ENCODE results near the gene FLNB.

FLNB gene

GRCh38 chr3:58135712-58136543, 127.7 kb downstream of the FLNB start:
- no peak for DNase-seq (ENCODE audit: low read depth in 2 of 2)

GRCh38 chr3:58137306-58137705, 129.1 kb downstream of the FLNB start:
- DNase-seq (ENCODE audit: low read depth in 2 of 2) = no peak

DNA sequence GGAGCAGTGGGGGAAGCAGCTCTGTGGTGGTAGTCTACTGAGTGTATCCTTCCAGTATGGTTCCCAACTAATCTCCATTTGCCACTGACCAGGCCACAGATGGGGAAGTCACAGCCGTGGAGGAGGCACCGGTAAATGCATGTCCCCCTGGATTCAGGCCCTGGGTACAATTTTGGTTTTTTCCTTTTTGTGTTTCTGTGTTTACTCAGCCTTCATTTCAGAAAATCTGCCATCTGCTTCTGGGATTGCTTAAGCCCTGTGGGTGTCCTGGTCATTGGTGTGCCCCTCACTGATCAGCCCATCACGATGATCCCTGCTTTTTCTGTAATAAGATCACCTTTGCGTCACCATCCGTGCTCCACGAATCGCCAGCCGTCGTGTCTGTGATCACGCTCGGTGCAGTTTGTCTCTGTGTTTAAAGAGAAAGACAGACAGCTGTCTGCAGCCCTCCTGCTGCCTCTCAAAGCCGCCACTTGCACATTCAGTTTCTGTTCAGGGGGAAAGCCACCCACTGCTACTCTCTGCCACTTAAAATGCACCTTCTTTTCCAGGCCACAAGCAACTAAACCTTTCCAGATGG, 133.6 kb downstream of the FLNB start:
- DNase-seq (ENCODE audit: low read depth in 2 of 2) = no peak

GRCh38 chr3:58143417-58144055, 135.3 kb downstream of the FLNB start:
- DNase-seq (ENCODE audit: low read depth in 2 of 2) = no peak

GRCh38 chr3:58144478-58145325, 136.5 kb downstream of the FLNB start:
- no peak for DNase-seq (ENCODE audit: low read depth in 2 of 2)

- DNase-seq (ENCODE audit: low read depth in 2 of 2) = no peak
Observed at GRCh38 chr3:58148049-58148448, 139.8 kb downstream of the FLNB start.

DNA sequence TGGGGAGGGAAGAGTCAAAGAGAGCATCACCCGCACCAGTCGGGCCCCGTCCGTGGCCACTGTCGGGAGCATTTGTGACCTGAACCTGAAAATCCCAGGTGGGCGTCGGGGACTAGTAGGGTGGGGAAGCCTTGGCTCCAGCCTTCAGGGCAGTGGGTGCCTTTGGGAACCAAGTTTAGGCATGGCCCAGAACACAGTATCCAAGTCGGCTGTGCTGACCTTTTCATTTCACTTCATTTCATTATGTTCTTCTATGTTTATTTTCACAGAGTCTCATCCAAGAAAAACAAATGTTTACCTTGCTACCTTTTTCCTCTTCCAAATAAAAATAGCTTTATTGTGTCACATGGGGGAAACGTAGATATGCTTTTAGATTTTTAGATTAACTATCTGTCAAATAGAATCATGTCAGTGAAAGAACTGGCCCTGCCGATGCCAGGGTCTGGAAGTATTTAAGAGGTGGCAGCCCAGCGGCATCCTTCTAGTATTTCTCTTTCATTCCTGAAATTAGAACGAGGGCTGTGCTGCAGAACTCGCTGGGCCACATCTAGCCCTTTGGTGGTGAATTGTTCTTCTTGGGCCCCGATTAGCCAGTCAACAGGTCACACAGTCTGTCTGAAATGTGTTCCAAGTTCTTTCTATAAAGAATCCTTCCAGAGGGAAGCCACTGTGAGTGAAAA, 142.0 kb downstream of the FLNB start:
- no peak for DNase-seq (ENCODE audit: low read depth in 2 of 2)

DNA sequence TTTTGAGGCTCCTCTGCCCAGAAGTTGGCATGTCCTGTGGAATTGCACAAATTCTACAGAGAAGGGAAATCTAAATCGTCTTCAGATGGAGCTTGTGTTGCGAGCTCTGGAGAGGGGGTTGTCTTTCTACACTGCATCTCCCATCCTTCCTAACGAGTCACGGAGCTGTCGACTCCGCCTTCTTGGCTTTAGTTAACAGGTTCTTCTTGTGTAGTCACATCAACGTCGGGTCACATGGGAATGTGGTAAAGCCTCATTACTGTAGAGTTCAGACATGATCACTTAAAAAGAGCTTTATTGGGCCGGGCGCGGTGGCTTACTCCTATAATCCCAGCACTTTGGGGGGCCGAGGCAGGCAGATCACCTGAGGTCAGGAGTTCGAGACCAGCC, 142.6 kb downstream of the FLNB start:
- DNase-seq (ENCODE audit: low read depth in 2 of 2) = peak in 1 of 2 experiments; percentile 32

GRCh38 chr3:58151637-58152036, 143.4 kb downstream of the FLNB start:
- no peak for DNase-seq (ENCODE audit: low read depth in 2 of 2)

- DNase-seq (ENCODE audit: low read depth in 2 of 2) = no peak
Observed at GRCh38 chr3:58152225-58153015, 144.2 kb downstream of the FLNB start.

DNA sequence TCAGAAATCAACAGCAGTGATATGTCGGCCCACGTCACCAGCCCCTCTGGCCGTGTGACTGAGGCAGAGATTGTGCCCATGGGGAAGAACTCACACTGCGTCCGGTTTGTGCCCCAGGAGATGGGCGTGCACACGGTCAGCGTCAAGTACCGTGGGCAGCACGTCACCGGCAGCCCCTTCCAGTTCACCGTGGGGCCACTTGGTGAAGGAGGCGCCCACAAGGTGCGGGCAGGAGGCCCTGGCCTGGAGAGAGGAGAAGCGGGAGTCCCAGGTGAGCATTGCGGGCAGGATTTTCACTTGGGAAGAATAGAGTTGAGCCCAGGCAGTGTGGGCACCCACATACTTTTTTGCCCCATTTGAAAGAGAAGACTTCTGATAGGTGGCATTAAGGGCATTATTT, 145.1 kb downstream of the FLNB start:
- DNase-seq (ENCODE audit: low read depth in 2 of 2) = no peak

- no peak for DNase-seq (ENCODE audit: low read depth in 2 of 2)
Observed at GRCh38 chr3:58154626-58155449, 146.6 kb downstream of the FLNB start.

GRCh38 chr3:58155838-58156237, 147.6 kb downstream of the FLNB start:
- no peak for DNase-seq (ENCODE audit: low read depth in 2 of 2)

DNA sequence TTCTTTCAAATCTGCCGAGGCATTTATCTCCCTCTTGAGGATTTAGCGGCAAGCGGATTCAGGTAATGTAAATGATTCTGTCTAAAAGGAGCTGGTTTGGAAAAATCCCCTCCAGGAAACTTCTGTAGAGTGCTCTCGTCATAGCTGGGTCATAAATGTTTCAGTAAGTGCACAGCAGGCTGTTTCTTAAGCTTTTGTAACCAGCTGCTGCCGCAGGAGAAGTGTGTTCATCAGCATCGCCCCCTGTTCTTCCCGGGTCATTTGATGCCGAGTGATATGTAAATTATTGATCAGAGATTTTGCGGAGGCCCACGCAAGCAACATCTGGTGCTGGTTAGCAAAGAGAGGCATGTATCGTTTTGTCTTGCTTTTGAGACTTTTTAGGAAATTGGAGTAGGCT, 149.5 kb downstream of the FLNB start:
- peak in 1 of 2 experiments; percentile 41 for DNase-seq (ENCODE audit: low read depth in 2 of 2)

- no peak for DNase-seq (ENCODE audit: low read depth in 2 of 2)
Observed at GRCh38 chr3:58158442-58159153, 150.4 kb downstream of the FLNB start.

DNA sequence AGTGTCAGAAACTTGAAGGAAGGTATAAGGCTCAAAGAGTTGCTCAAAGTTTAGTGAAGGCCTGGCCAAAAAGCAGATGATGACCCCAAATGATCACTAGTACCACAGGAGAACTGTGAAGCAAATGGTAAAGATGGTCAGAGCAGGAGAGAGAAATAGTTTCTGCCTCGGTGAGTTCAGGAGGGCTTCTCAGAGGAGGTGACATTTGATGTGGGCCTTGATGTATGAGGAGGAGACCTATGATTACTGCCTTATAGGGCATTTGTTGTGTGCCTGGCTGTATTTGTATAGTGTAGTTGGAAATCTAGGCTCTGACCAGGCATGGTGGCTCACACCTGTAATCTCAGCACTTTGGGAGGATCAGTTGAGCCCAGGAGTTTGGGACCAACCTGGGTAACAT, 152.2 kb downstream of the FLNB start:
- DNase-seq (ENCODE audit: low read depth in 2 of 2) = no peak

GRCh38 chr3:58161435-58162398, 153.5 kb downstream of the FLNB start:
- DNase-seq (ENCODE audit: low read depth in 2 of 2) = peak; percentile 75 to 77

GRCh38 chr3:58163234-58163633, 155.0 kb downstream of the FLNB start:
- no peak for DNase-seq (ENCODE audit: low read depth in 2 of 2)

All from fibroblast of skin of left quadriceps (primary cell).